ENCODE results near the gene CENPT. TPM values are rescaled to one million over a fixed set of nuclear protein-coding genes. Genes with fewer than 3 reads are reported as not detected.
"Not testable (repeated sequence)": the region's sequence is repeated elsewhere in the genome, so short reads cannot be mapped to it uniquely, and the experiment has no call there.

Gene CENPT
- total and polyA plus RNA-seq, 2 donors (not counting 1 experiment from before 2014, with no cell fraction given), result 75.0 to 169 TPM

DNA sequence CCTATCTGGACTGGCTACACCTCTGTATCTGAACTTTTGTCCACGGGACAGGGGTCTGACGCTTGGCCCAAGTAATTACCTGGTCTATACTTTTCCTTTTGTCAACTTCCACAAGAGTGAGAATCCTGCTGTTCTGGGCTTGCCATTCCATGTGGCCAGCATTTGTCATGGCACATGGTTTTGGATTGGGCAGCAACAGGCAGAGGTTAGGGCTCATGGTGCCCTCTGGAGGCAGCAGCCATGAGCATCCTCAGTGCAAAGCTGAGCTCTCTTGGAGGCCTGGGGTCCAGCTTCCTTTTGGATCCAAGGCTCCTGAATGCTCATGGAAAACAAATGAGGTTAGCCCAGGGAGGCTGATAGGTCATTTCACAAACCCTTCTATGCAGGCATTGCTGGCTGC, 17.8 kb upstream of the CENPT start:
- Histone ChIP-seq H3K9ac (ENCODE audit: low read length) (no peak overlapping the region), H3K27me3 (replicated peaks in 1 of 4; ENCODE audit: control extremely low read depth in 1 of 4, control insufficient read depth in 3 of 4, insufficient read depth in 4 of 4, low read length in 3 of 4) (no peaks in the 10 kb centered on the region), H3K36me3 (replicated peaks in 1 of 2; ENCODE audit: control extremely low read depth in 1 of 2, control insufficient read depth in 1 of 2, extremely low read depth in 1 of 2, insufficient read depth in 2 of 2, low read length in 1 of 2) (peaks cover 0 to 44% of the 10 kb centered on the region in 2 experiments), H3K4me1 (ENCODE audit: control insufficient read depth in 2 of 2, insufficient read depth in 2 of 2, low read length in 2 of 2) (no peaks in the 10 kb centered on the region), H3K79me2 (ENCODE audit: control insufficient read depth, insufficient read depth, low read length) (peaks cover 41% of the 10 kb centered on the region), H3K4me2 (replicated peaks; ENCODE audit: low read depth, low read length, poor library complexity, severe bottlenecking) (no peak overlapping the region), H3K9me3 (ENCODE audit: control extremely low read depth in 1 of 3, control insufficient read depth in 2 of 3, insufficient read depth in 1 of 3, low read length in 2 of 3) (no peaks in the 10 kb centered on the region), H3K27ac (ENCODE audit: low read length in 2 of 2) (no peak overlapping the region), H3K4me3 (ENCODE audit: control extremely low read depth in 1 of 5, extremely low read depth in 1 of 5, insufficient read depth in 1 of 5, low read depth in 2 of 5, low read length in 4 of 5) (no peak overlapping the region), H4K20me1 (ENCODE audit: control insufficient read depth, insufficient read depth, low read length, poor library complexity, severe bottlenecking) (peaks cover 26% of the 10 kb centered on the region), H2AFZ (ENCODE audit: insufficient read depth, low read depth, low read length, poor library complexity, severe bottlenecking) (no peak overlapping the region)
- ChIA-PET POLR2A (interaction anchor here (0.7 kb wide), 2 partner anchors 32 to 204 kb away, joined by 7 to 8 read pairs; no protein-coding TSS in a partner anchor), CTCF (interaction anchor here (0.6 to 1.6 kb wide), 11 partner anchors 9 to 578 kb away, joined by 3 to 15 read pairs (median 3); partner anchors contain the start of gene ATP6V0D1)
- Mint-ChIP-seq H3K4me3 (no peak overlapping the region), H3K4me1 (peaks cover 7% of the 10 kb centered on the region), H3K27me3 (no peaks in the 10 kb centered on the region), H3K9me3 (ENCODE audit: insufficient read depth) (no peaks in the 10 kb centered on the region), H3K27ac (no peak overlapping the region)
- DNase-seq (no peak), ATAC-seq (ENCODE audit: low read depth) (peak; percentile 33)
- 96% methylated on average over 2 of the region's 2 CpGs for whole genome bisulfite sequencing (ENCODE audit: insufficient coverage)
- TF ChIP-seq, protein P1, sequence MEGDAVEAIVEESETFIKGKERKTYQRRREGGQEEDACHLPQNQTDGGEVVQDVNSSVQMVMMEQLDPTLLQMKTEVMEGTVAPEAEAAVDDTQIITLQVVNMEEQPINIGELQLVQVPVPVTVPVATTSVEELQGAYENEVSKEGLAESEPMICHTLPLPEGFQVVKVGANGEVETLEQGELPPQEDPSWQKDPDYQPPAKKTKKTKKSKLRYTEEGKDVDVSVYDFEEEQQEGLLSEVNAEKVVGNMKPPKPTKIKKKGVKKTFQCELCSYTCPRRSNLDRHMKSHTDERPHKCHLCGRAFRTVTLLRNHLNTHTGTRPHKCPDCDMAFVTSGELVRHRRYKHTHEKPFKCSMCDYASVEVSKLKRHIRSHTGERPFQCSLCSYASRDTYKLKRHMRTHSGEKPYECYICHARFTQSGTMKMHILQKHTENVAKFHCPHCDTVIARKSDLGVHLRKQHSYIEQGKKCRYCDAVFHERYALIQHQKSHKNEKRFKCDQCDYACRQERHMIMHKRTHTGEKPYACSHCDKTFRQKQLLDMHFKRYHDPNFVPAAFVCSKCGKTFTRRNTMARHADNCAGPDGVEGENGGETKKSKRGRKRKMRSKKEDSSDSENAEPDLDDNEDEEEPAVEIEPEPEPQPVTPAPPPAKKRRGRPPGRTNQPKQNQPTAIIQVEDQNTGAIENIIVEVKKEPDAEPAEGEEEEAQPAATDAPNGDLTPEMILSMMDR (IDR thresholded peaks at IDR 0.05), result no peak
- no peak for TF ChIP-seq EZH2 (IDR thresholded peaks at IDR 0.05; ENCODE audit: borderline replicate concordance, insufficient read depth, low read depth, low read length, poor library complexity, severe bottlenecking)
- intact Hi-C loops (cut with micrococcal nuclease), result loop anchor here (2.0 kb wide), 1 partner anchor 49 kb away; no protein-coding TSS in a partner anchor

DNA sequence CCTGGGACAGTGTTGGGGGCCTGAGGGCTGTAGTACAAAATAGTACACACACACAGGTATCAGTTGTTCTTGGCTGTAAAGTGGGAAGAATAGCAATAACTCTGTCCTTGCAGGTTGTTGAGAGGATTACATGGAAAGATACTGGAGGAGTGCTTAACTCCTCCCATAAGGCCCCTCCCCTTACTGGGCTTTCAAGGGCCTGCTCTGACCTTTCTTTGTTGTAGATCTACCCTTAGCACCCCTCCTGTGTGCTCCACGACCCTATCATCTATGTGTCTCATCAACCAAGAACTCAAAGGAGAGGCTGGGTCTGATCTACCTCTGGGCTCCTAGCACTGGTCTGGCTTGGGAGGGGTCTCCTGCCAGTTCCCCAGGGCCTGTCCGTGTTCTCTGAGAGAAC, 17.1 kb upstream of the CENPT start:
- Histone ChIP-seq H3K4me1 (ENCODE audit: control insufficient read depth in 2 of 2, insufficient read depth in 2 of 2, low read length in 2 of 2) (no peaks in the 10 kb centered on the region), H3K4me3 (ENCODE audit: control extremely low read depth in 1 of 5, extremely low read depth in 1 of 5, insufficient read depth in 1 of 5, low read depth in 2 of 5, low read length in 4 of 5) (no peak overlapping the region), H3K9ac (ENCODE audit: low read length) (no peak overlapping the region), H4K20me1 (ENCODE audit: control insufficient read depth, insufficient read depth, low read length, poor library complexity, severe bottlenecking) (peaks cover 29% of the 10 kb centered on the region), H3K4me2 (replicated peaks; ENCODE audit: low read depth, low read length, poor library complexity, severe bottlenecking) (no peak overlapping the region), H3K79me2 (ENCODE audit: control insufficient read depth, insufficient read depth, low read length) (peaks cover 48% of the 10 kb centered on the region), H3K27me3 (replicated peaks in 1 of 4; ENCODE audit: control extremely low read depth in 1 of 4, control insufficient read depth in 3 of 4, insufficient read depth in 4 of 4, low read length in 3 of 4) (no peaks in the 10 kb centered on the region), H3K36me3 (replicated peaks in 1 of 2; ENCODE audit: control extremely low read depth in 1 of 2, control insufficient read depth in 1 of 2, extremely low read depth in 1 of 2, insufficient read depth in 2 of 2, low read length in 1 of 2) (peaks cover 0 to 38% of the 10 kb centered on the region in 2 experiments), H3K9me3 (ENCODE audit: control extremely low read depth in 1 of 3, control insufficient read depth in 2 of 3, insufficient read depth in 1 of 3, low read length in 2 of 3) (no peaks in the 10 kb centered on the region), H2AFZ (ENCODE audit: insufficient read depth, low read depth, low read length, poor library complexity, severe bottlenecking) (no peak overlapping the region), H3K27ac (ENCODE audit: low read length in 2 of 2) (no peak overlapping the region)
- Mint-ChIP-seq H3K9me3 (ENCODE audit: insufficient read depth) (no peaks in the 10 kb centered on the region), H3K4me3 (no peak overlapping the region), H3K4me1 (peaks cover 7% of the 10 kb centered on the region), H3K27me3 (no peaks in the 10 kb centered on the region), H3K27ac (no peak overlapping the region)
- intact Hi-C loops (cut with micrococcal nuclease), result loop anchor here (2.0 kb wide), 1 partner anchor 48 kb away; no protein-coding TSS in a partner anchor
- ChIA-PET POLR2A (interaction anchor here (0.7 kb wide), 1 partner anchor 586 kb away, joined by 6 read pairs; no protein-coding TSS in a partner anchor), CTCF (interaction anchor here (1.3 to 1.6 kb wide), 3 partner anchors 10 to 48 kb away, joined by 3 to 15 read pairs (median 3); no protein-coding TSS in a partner anchor)
- ATAC-seq (ENCODE audit: low read depth), result no peak
- no peak for DNase-seq
- TF ChIP-seq, protein P1 (IDR thresholded peaks at IDR 0.05), result no peak
- TF ChIP-seq EZH2 (IDR thresholded peaks at IDR 0.05; ENCODE audit: borderline replicate concordance, insufficient read depth, low read depth, low read length, poor library complexity, severe bottlenecking), result no peak
- no CpG with 5 or more reads among the region's 2 CpGs for WGBS (ENCODE audit: insufficient coverage)

DNA sequence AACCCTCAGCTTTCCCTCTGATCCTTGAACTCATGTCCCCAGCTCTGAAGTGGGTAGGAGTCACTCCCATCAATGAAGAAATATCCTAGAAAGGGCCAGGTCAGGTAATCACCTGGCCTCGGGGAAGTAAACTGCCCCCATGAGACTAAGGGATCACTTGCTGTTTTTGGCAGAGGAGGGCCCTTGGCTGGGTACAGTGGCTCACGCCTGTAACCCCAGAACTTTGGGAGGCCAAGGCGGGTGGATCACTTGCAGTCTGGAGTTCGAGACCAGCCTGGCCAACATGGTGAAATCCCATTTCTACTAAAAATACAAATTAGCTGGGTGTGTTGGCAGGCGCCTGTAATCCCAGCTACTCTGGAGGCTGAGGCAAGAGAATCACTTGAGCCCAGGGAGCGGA, 16.6 kb upstream of the CENPT start:
- H3K36me3 ChIP-seq (replicated peaks in 1 of 2; ENCODE audit: control extremely low read depth in 1 of 2, control insufficient read depth in 1 of 2, extremely low read depth in 1 of 2, insufficient read depth in 2 of 2, low read length in 1 of 2), result peaks cover 0 to 38% of the 10 kb centered on the region in 2 experiments
- POLR2A ChIA-PET, result interaction anchor here (0.7 kb wide), 1 partner anchor 585 kb away, joined by 6 read pairs; no protein-coding TSS in a partner anchor
- WGBS (ENCODE audit: insufficient coverage), result 89% methylated on average over 1 of the region's 6 CpGs

More for the DNA sequence above, 16.6 kb upstream of the CENPT start:
- H3K27me3 ChIP-seq (replicated peaks in 1 of 4; ENCODE audit: control extremely low read depth in 1 of 4, control insufficient read depth in 3 of 4, insufficient read depth in 4 of 4, low read length in 3 of 4); H3K4me3 Mint-ChIP-seq; H3K4me3 ChIP-seq (ENCODE audit: control extremely low read depth in 1 of 5, extremely low read depth in 1 of 5, insufficient read depth in 1 of 5, low read depth in 2 of 5, low read length in 4 of 5); H3K27ac Mint-ChIP-seq; H3K9ac ChIP-seq (ENCODE audit: low read length); H3K9me3 ChIP-seq (ENCODE audit: control extremely low read depth in 1 of 3, control insufficient read depth in 2 of 3, insufficient read depth in 1 of 3, low read length in 2 of 3); DNase-seq; H3K27me3 Mint-ChIP-seq; H3K9me3 Mint-ChIP-seq (ENCODE audit: insufficient read depth); H3K27ac ChIP-seq (ENCODE audit: low read length in 2 of 2); H3K4me2 ChIP-seq (replicated peaks; ENCODE audit: low read depth, low read length, poor library complexity, severe bottlenecking); H3K4me1 ChIP-seq (ENCODE audit: control insufficient read depth in 2 of 2, insufficient read depth in 2 of 2, low read length in 2 of 2); H2AFZ ChIP-seq (ENCODE audit: insufficient read depth, low read depth, low read length, poor library complexity, severe bottlenecking); H3K4me1 Mint-ChIP-seq; ATAC-seq (ENCODE audit: low read depth): not testable (repeated sequence)
- Histone ChIP-seq H3K79me2 (ENCODE audit: control insufficient read depth, insufficient read depth, low read length) (peaks cover 54% of the 10 kb centered on the region), H4K20me1 (ENCODE audit: control insufficient read depth, insufficient read depth, low read length, poor library complexity, severe bottlenecking) (peaks cover 29% of the 10 kb centered on the region)
- intact Hi-C loops (cut with micrococcal nuclease), result loop anchor here (2.0 kb wide), 1 partner anchor 47 kb away; no protein-coding TSS in a partner anchor
- CTCF ChIA-PET, result interaction anchor here (3.0 kb wide), 1 partner anchor 48 kb away, joined by 23 read pairs; no protein-coding TSS in a partner anchor
